ENCODE data around the gene CEMIP. TPM values are rescaled to one million over a fixed set of nuclear protein-coding genes. Genes with fewer than 3 reads are reported as not detected.

CEMIP gene
- total RNA-seq (2016; rRNA removed; fragmentation: Illumina TruSeq; extraction: Trizol) (1.9 and 4.3 TPM in 2 replicates), polyA plus RNA-seq (2011; rRNA removed) (14.2 and 28.5 TPM in 2 replicates), polyA minus RNA-seq (2011; rRNA and poly(A)+ RNA removed; ENCODE audit: low replicate concordance) (0.12 and 60.1 TPM in 2 replicates), Bru-seq, nascent RNA (percentile 66 among the genes with signal in this experiment), BruChase-seq, experiment 1, labeled RNA remaining after a 6-hour chase (percentile 61 among the genes with signal in this experiment), BruChase-seq, experiment 2, labeled RNA remaining after a 2-hour chase (percentile 55 among the genes with signal in this experiment)
- total RNA-seq (2016; cell fraction: cytosol; rRNA removed; fragmentation: Illumina TruSeq; extraction: Trizol; ENCODE audit: low read depth) = 0.35 and 0.71 TPM in 2 replicates
- total RNA-seq (2016; cell fraction: insoluble cytoplasmic fraction; rRNA removed; fragmentation: Illumina TruSeq; extraction: Trizol) = 1.7 and 4.0 TPM in 2 replicates
- total RNA-seq (2016; cell fraction: membrane; rRNA removed; fragmentation: Illumina TruSeq; extraction: Trizol) = 0.62 and 1.1 TPM in 2 replicates
- 6.2 and 7.7 TPM in 2 replicates for total RNA-seq (2016; cell fraction: nucleus; rRNA removed; fragmentation: Illumina TruSeq; extraction: Trizol)
- polyA plus RNA-seq (2011; cell fraction: cytosol; rRNA removed) = 7.4 and 14.6 TPM in 2 replicates
- polyA plus RNA-seq (2011; cell fraction: nucleus; rRNA removed) = 12.7 and 33.7 TPM in 2 replicates
- polyA plus RNA-seq (2012) = 2.5 and 9.7 TPM in 2 replicates
- polyA plus RNA-seq (2016; cell fraction: cytosol; fragmentation: Illumina TruSeq; extraction: Trizol; ENCODE audit: low read depth) = 0.14 and 0.20 TPM in 2 replicates
- 0.99 and 1.7 TPM in 2 replicates for polyA plus RNA-seq (2016; cell fraction: insoluble cytoplasmic fraction; fragmentation: Illumina TruSeq; extraction: Trizol; ENCODE audit: low read depth)
- 0.18 and 0.26 TPM in 2 replicates for polyA plus RNA-seq (2016; cell fraction: membrane; fragmentation: Illumina TruSeq; extraction: Trizol; ENCODE audit: low read depth)
- polyA plus RNA-seq (2016; cell fraction: nucleus; fragmentation: Illumina TruSeq; extraction: Trizol; ENCODE audit: insufficient read depth, low read depth) = 5.6 and 6.2 TPM in 2 replicates
- 11.0 and 22.8 TPM in 2 replicates for polyA minus RNA-seq (2011; cell fraction: cytosol; rRNA and poly(A)+ RNA removed)
- polyA minus RNA-seq (2011; cell fraction: nucleus; rRNA and poly(A)+ RNA removed) = 10.2 and 29.6 TPM in 2 replicates
- long read RNA-seq, experiment 1, partial matches to known transcripts = 0 of 6 reads
- long read RNA-seq, experiment 1, other reads (novel, unspliced or antisense) = 6 of 6 reads
- long read RNA-seq, experiment 2, full-length matches to known transcripts = 10 of 38 reads
- long read RNA-seq, experiment 2, partial matches to known transcripts = 15 of 38 reads
- long read RNA-seq, experiment 2, other reads (novel, unspliced or antisense) = 13 of 38 reads

GRCh38 chr15:80778964-80779657 lies at the start of gene CEMIP:
TSS of gene CEMIP (plus strand) at chr15:80779370. CDS start at chr15:80873880, 94,510 bp downstream.
- 0% methylated on average over 5 of the region's 75 CpGs for WGBS (ENCODE audit: low lambda C conversion rate)
- Histone ChIP-seq H3K36me3 (replicated peaks in 1 of 2; ENCODE audit: control insufficient read depth in 1 of 2, insufficient read depth in 2 of 2, low read length in 2 of 2) (peaks cover 8 to 16% of the 10 kb centered on the region in 2 experiments), H3K27ac (ENCODE audit: extremely low read length, insufficient read depth, low read length) (no peak within 1 kb of the TSS), H3K27me3 (ENCODE audit: control insufficient read depth in 1 of 2, insufficient read depth in 2 of 2, low read length in 2 of 2) (peaks cover 2 to 4% of the 10 kb centered on the region in 2 experiments; a peak in 2 of 5 replicates), H3K4me2 (ENCODE audit: low read depth, low read length) (peak within 1 kb of the TSS; percentile 89), H2AFZ (ENCODE audit: low read length) (no peak within 1 kb of the TSS), H3K9me3 (ENCODE audit: low read length) (no peaks in the 10 kb centered on the region), H3K4me1 (ENCODE audit: insufficient read depth, low read length) (peaks cover 44% of the 10 kb centered on the region), H3K9ac (ENCODE audit: insufficient read depth, low read depth, low read length) (no peak within 1 kb of the TSS; the same call in 1 of the 2 replicates), H3K79me2 (ENCODE audit: insufficient read depth, low read length) (no peaks in the 10 kb centered on the region), H4K20me1 (ENCODE audit: insufficient read depth, low read length) (0 out of 2 replicates have a peak, but pooled peaks cover 5% of the 10 kb centered on the region), H3K4me3 (replicated peaks in 1 of 3; ENCODE audit: insufficient read depth in 1 of 3, low read depth in 2 of 3, low read length in 3 of 3) (peak within 1 kb of the TSS; percentile 75 to 82 (median 76))
- ChIA-PET POLR2A (interaction anchor here (0.6 to 2.5 kb wide), 9 partner anchors 26 to 191 kb away, joined by 3 to 26 read pairs (median 6); partner anchors contain the start of gene ABHD17C), CTCF (ENCODE audit: low intra/inter-chr PET ratio, low total read pairs) (interaction anchor here (1.7 to 4.7 kb wide), 5 partner anchors 78 to 323 kb away, joined by 7 to 65 read pairs (median 25); no protein-coding TSS in a partner anchor)
- peak; percentile 91 for ATAC-seq
- BruUV-seq (replicated peaks) = no TSS peak
- peak; percentile 71 for DNase-seq (ENCODE audit: low spot score)
- in situ Hi-C loops (cut with HindIII; ENCODE audit: extremely low pct_ligation_motif_present, low pct_unique_long_range_greater_than_20kb) = loop anchor here (5.0 kb wide), 4 partner anchors 117 to 322 kb away; no protein-coding TSS in a partner anchor
- FAIRE-seq = no peak
- intact Hi-C loops (cut with micrococcal nuclease; ENCODE audit: unreplicated experiment) = loop anchor here (1.0 to 5.0 kb wide), 3 partner anchors 77 to 362 kb away; no protein-coding TSS in a partner anchor
- TF ChIP-seq CEBPB (IDR thresholded peaks at IDR 0.05; ENCODE audit: borderline replicate concordance, low read depth, low read length) = no peak
- TF ChIP-seq ZNF737 (CRISPR knock-in tag; IDR thresholded peaks at IDR 0.05; ENCODE audit: borderline replicate concordance) = no peak
- no peak for TF ChIP-seq RBAK (CRISPR knock-in tag; IDR thresholded peaks at IDR 0.05)
- TF ChIP-seq AKNA (CRISPR knock-in tag; IDR thresholded peaks at IDR 0.05; ENCODE audit: borderline replicate concordance) = no peak
- no peak for TF ChIP-seq NR2F6 (IDR thresholded peaks at IDR 0.05)
- no peak for TF ChIP-seq NR2F6 (CRISPR knock-in tag; IDR thresholded peaks at IDR 0.05)
- TF ChIP-seq ZNF136 (CRISPR knock-in tag; IDR thresholded peaks at IDR 0.05; ENCODE audit: low read depth) = no peak
- TF ChIP-seq MAF1 (CRISPR knock-in tag; IDR thresholded peaks at IDR 0.05; ENCODE audit: borderline replicate concordance) = no peak
- no peak for TF ChIP-seq LRRFIP1 (CRISPR knock-in tag; conservative IDR thresholded peaks at IDR 0.05)
- no peak for TF ChIP-seq ERF (CRISPR knock-in tag; IDR thresholded peaks at IDR 0.05)
